ENCODE results near the gene ATF2.

DNA sequence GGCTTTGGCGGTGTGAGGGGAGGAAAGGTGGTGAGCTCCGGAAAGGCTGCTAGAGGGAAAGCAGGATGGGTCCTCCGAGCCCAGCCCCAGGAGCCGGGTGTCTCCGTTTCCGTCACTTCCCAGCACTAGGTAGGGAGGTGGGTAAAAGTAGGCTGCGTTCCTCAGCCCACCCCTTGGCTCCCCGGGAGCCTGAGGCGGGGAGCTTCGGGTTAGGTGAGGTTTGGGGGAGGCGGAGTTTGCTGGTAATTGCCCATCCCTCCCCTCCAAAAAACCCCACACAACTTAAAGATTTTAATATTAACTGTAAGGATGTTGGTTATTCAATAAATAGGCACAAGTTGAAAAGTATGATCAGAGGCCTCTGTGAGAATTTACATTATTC lies 552 bp upstream of the ATF2 start:
- TF ChIP-seq RAD21 (IDR thresholded peaks at IDR 0.05 in 1 of 2, conservative IDR thresholded peaks at IDR 0.05 in 1 of 2; ENCODE audit: low read depth in 2 of 2, low read length in 2 of 2) (no peak), POLR2A (IDR thresholded peaks at IDR 0.05; ENCODE audit: control extremely low read depth in 1 of 2, low read depth in 2 of 2, low read length in 2 of 2) (peak in 1 of 2 experiments; percentile 76; a peak in 1 of 3 replicates), CTCF (IDR thresholded peaks at IDR 0.05; ENCODE audit: control extremely low read depth in 1 of 3, insufficient read depth in 1 of 3, low read depth in 1 of 3, low read length in 3 of 3) (no peak), EZH2 (IDR thresholded peaks at IDR 0.05; ENCODE audit: low read depth, low read length, severe bottlenecking) (no peak), SAP30 (IDR thresholded peaks at IDR 0.05; ENCODE audit: insufficient read depth, insufficient replicate concordance, low read length) (no peak), GABPA (IDR thresholded peaks at IDR 0.05; ENCODE audit: borderline replicate concordance, insufficient read depth, low read length) (no peak), NRF1 (IDR thresholded peaks at IDR 0.05; ENCODE audit: low read depth, low read length) (no peak), YY1 (IDR thresholded peaks at IDR 0.05; ENCODE audit: low read depth, low read length) (no peak), ZNF274 (IDR thresholded peaks at IDR 0.05; ENCODE audit: borderline replicate concordance, extremely low read depth, low read length) (no peak)
